Measurements from ENCODE around the gene IZUMO4. TPM values are rescaled to one million over a fixed set of nuclear protein-coding genes. Genes with fewer than 3 reads are reported as not detected.

IZUMO4 gene
- 1 to 10 TPM in 1 of 4 donors, under 1 TPM in 1, not detected in 2; 0.93 to 1.4 TPM for total RNA-seq

- intact Hi-C loops (cut with DNase I; ENCODE audit: low total_unique reads) (loop anchor here (1.0 to 10.0 kb wide), 6 partner anchors 54 to 1968 kb away; partner anchors contain the start of genes AP3D1, JSRP1 and ZBTB7A), in situ Hi-C loops (cut with MboI; ENCODE audit: low sequenced_read_pairs in 4 of 4) (no loop called here)
- Histone ChIP-seq H3K27ac (peak within 1 kb of the TSS; percentile 86 to 99 (median 92)), H3K27me3 (no peaks in the 10 kb centered on the region), H3K9me3 (no peaks in the 10 kb centered on the region), H3K4me3 (peak within 1 kb of the TSS; percentile 82 to 91 (median 87)), H3K4me1 (peaks cover 39% of the 10 kb centered on the region in 2 donors), H3K36me3 (peaks cover 0 to 22% of the 10 kb centered on the region in 2 donors)
- DNase-seq (peak; percentile 97 to 98), ATAC-seq (peak; percentile 86 to 87)
- TF ChIP-seq POLR2A (IDR thresholded peaks at IDR 0.05) (peak; percentile 37 to 40), CTCF (IDR thresholded peaks at IDR 0.05 in 4 of 5, conservative IDR thresholded peaks at IDR 0.05 in 1 of 5) (peak; percentile 13 to 56 (median 28))
These were observed at the start of gene IZUMO4 for GRCh38 chr19:2096480-2097202. Gene IZUMO4 (plus strand): TSS chr19:2096915. CDS start chr19:2096946, 31 bp downstream.

GRCh38 chr19:2047076-2047448, 49.7 kb upstream of the IZUMO4 start:
- no peak for TF ChIP-seq POLR2A (IDR thresholded peaks at IDR 0.05)
- no peak for TF ChIP-seq CTCF (IDR thresholded peaks at IDR 0.05 in 4 of 5, conservative IDR thresholded peaks at IDR 0.05 in 1 of 5)
- DNase-seq (peak in 1 of 2 donors; percentile 35), ATAC-seq (no peak)
- Histone ChIP-seq H3K27me3 (no peaks in the 10 kb centered on the region), H3K36me3 (peaks cover 0 to 23% of the 10 kb centered on the region in 2 donors), H3K9me3 (no peaks in the 10 kb centered on the region), H3K4me1 (peaks cover 74 to 78% of the 10 kb centered on the region in 2 donors), H3K27ac (peak overlapping the region; percentile 96 to 100 (median 100)), H3K4me3 (peak overlapping the region; percentile 82 to 100 (median 95))
- intact Hi-C loops (cut with DNase I; ENCODE audit: low total_unique reads) (no loop called here), in situ Hi-C loops (cut with MboI; ENCODE audit: low sequenced_read_pairs in 4 of 4) (no loop called here)

GRCh38 chr19:2047449-2048103, 49.1 kb upstream of the IZUMO4 start:
- peak overlapping the region; percentile 82 to 100 (median 95) for H3K4me3 ChIP-seq
- peak; percentile 64 to 88 for DNase-seq
- peaks cover 72 to 77% of the 10 kb centered on the region in 2 donors for H3K4me1 ChIP-seq
- in situ Hi-C loops (cut with MboI; ENCODE audit: low sequenced_read_pairs in 4 of 4), result no loop called here
- H3K27ac ChIP-seq, result peak overlapping the region; percentile 96 to 100 (median 100)
- TF ChIP-seq POLR2A (IDR thresholded peaks at IDR 0.05) (peak; percentile 13 to 30), CTCF (IDR thresholded peaks at IDR 0.05 in 4 of 5, conservative IDR thresholded peaks at IDR 0.05 in 1 of 5) (no peak)
- intact Hi-C loops (cut with DNase I; ENCODE audit: low total_unique reads), result no loop called here
- no peak for ATAC-seq
- no peaks in the 10 kb centered on the region for H3K9me3 ChIP-seq
- peaks cover 0 to 23% of the 10 kb centered on the region in 2 donors for H3K36me3 ChIP-seq
- no peaks in the 10 kb centered on the region for H3K27me3 ChIP-seq

- Histone ChIP-seq H3K36me3 (peaks cover 0 to 20% of the 10 kb centered on the region in 2 donors), H3K4me1 (peaks cover 64 to 70% of the 10 kb centered on the region in 2 donors), H3K9me3 (no peaks in the 10 kb centered on the region), H3K27me3 (no peaks in the 10 kb centered on the region), H3K27ac (peak overlapping the region; percentile 96 to 100 (median 100)), H3K4me3 (peak overlapping the region; percentile 82 to 100 (median 95))
- intact Hi-C loops (cut with DNase I; ENCODE audit: low total_unique reads), result no loop called here
- peak; percentile 14 to 41 for DNase-seq
- TF ChIP-seq POLR2A (IDR thresholded peaks at IDR 0.05) (no peak), CTCF (IDR thresholded peaks at IDR 0.05 in 4 of 5, conservative IDR thresholded peaks at IDR 0.05 in 1 of 5) (no peak)
- no peak for ATAC-seq
- in situ Hi-C loops (cut with MboI; ENCODE audit: low sequenced_read_pairs in 4 of 4), result no loop called here
These were observed 48.4 kb upstream of the IZUMO4 start for GRCh38 chr19:2048104-2048958.

Data from gastrocnemius medialis (tissue), 4 donors.